Natural killer cell (primary cell): ENCODE measurements around the gene ZSWIM4. TPM values are rescaled to one million over a fixed set of nuclear protein-coding genes. Genes with fewer than 3 reads are reported as not detected.
"Not testable (repeated sequence)": the region's sequence is repeated elsewhere in the genome, so short reads cannot be mapped to it uniquely, and the experiment has no call there.

Experiments used
- ATAC-seq, 3 donors: fragments of 150-1000 bp in 2 of 3; fragments of 200-7000 bp in 1 of 3; cut with Tn5 transposase; 1 replicate in 1 of 3; 2 replicates in 2 of 3; pipeline ENCODE4 v1.10.0; 2021; ENCODE audit warnings: mild to moderate bottlenecking in 2 of 3, moderate library complexity in 2 of 3
- DNase-seq, 2 donors: peaks; one replicate each; pipeline versions ENCODE4 v3.0.0 to v3.0.0-alpha.2; 2013 to 2021; ENCODE audit warnings: mixed read lengths in 1 of 2
- H3K27ac ChIP-seq: one replicate; pipeline ENCODE4 v1.5.1; 2013; ENCODE audit warnings: mild to moderate bottlenecking, low read length
- H3K27me3 ChIP-seq: one replicate; pipeline ENCODE4 v1.6.1; 2013; ENCODE audit warnings: low read length; ENCODE audit not compliant: control insufficient read depth, insufficient read depth
- H3K36me3 ChIP-seq: one replicate; pipeline ENCODE4 v1.6.1; 2013; ENCODE audit warnings: low read length; ENCODE audit not compliant: control insufficient read depth, insufficient read depth
- H3K4me1 ChIP-seq: one replicate; pipeline ENCODE4 v1.6.1; 2013; ENCODE audit warnings: low read length; ENCODE audit not compliant: control insufficient read depth, insufficient read depth
- H3K4me3 ChIP-seq: one replicate; pipeline ENCODE4 v1.5.1; 2013; ENCODE audit warnings: low read length
- H3K9me3 ChIP-seq: one replicate; pipeline ENCODE4 v1.6.1; 2013; ENCODE audit warnings: low read length; ENCODE audit not compliant: control insufficient read depth, insufficient read depth
- H3K27ac Mint-ChIP-seq, 2 donors: one replicate each; pipeline ENCODE4 v1.8.0; 2022; ENCODE audit warnings: mild to moderate bottlenecking in 2 of 2, mixed read lengths in 2 of 2, moderate library complexity in 1 of 2
- H3K27me3 Mint-ChIP-seq, 2 donors: one replicate each; pipeline ENCODE4 v1.8.0; 2022; ENCODE audit warnings: low read depth in 2 of 2, mixed read lengths in 2 of 2
- H3K36me3 Mint-ChIP-seq: one replicate; pipeline ENCODE4 v1.8.0; 2022; ENCODE audit warnings: mixed read lengths
- H3K4me1 Mint-ChIP-seq, 2 donors: one replicate each; pipeline ENCODE4 v1.8.0; 2022; ENCODE audit warnings: mixed read lengths in 2 of 2
- H3K4me3 Mint-ChIP-seq: one replicate; pipeline ENCODE4 v1.8.0; 2022; ENCODE audit warnings: mild to moderate bottlenecking, moderate library complexity, mixed read lengths
- H3K9me3 Mint-ChIP-seq, 2 donors: one replicate each; pipeline ENCODE4 v1.8.0; 2022; ENCODE audit warnings: mixed read lengths in 2 of 2
- WGBS: methylation state at CpG from one replicate; pipeline ENCODE4 v1.1.7; 2013; ENCODE audit warnings: missing lambda C conversion rate; ENCODE audit not compliant: insufficient coverage; 5-methylcytosine and 5-hydroxymethylcytosine counted together
- intact Hi-C: fragments of 100-400 bp; cut with micrococcal nuclease; formaldehyde crosslinking; loops from one replicate; pipeline ENCODE4 v1.14.2; 2022
- total RNA-seq, 4 donors: library from RNA; stranded (reverse); fragments of 120-200 nt in 1 of 4; gene quantifications; one replicate each; pipeline versions ENCODE4 v1.2.3 to v1.2.4, GENCODE V29; 2013 to 2022
- TF ChIP-seq, protein P1 (sequence below): fragments of 200-600 bp; IDR thresholded peaks from one replicate; pipeline ENCODE4 v1.8.0; 2022; ENCODE audit warnings: antibody characterized with exemption

The ZSWIM4 gene
- total RNA-seq, 3 donors from 2014 or later (not counting 1 experiment from before 2014, with no cell fraction given) = 5.8 to 5.9 (median 5.9) TPM

DNA sequence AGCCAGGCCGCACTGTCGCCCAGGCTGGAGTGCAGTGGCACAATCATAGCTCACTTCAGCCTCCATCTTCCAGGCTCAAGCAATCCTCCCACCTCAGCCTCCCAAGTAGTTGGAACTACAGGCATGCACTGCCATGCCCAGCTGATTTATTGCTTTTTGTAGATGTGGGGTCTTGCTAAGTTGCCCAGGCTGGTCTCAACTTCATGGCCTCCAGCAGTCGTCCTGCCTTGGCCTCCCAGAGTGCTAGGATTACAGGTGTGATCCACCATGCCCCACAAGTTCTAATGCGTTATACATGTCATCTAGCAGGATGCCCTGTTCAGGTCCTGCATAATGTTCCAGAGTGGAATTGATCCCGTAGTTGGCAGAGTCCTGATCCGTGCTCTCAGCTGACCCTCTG, 16.4 kb upstream of the ZSWIM4 start:
- 90% methylated on average over 6 of the region's 6 CpGs for WGBS
- H3K4me3 Mint-ChIP-seq = no peak overlapping the region
- H3K27ac Mint-ChIP-seq = no peak overlapping the region
- no peak overlapping the region for H3K27ac ChIP-seq
- no peaks in the 10 kb centered on the region for H3K9me3 ChIP-seq
- H3K36me3 ChIP-seq = peaks cover 17% of the 10 kb centered on the region
- peaks cover 19 to 28% of the 10 kb centered on the region in 2 donors for H3K4me1 Mint-ChIP-seq
- ATAC-seq (no peak), DNase-seq (no peak)
- no peak overlapping the region for H3K4me3 ChIP-seq
- no peaks in the 10 kb centered on the region for H3K27me3 ChIP-seq
- H3K4me1 ChIP-seq = peaks cover 14% of the 10 kb centered on the region
- no peaks in the 10 kb centered on the region for H3K9me3 Mint-ChIP-seq
- H3K36me3 Mint-ChIP-seq = no peaks in the 10 kb centered on the region
- TF ChIP-seq, protein P1, sequence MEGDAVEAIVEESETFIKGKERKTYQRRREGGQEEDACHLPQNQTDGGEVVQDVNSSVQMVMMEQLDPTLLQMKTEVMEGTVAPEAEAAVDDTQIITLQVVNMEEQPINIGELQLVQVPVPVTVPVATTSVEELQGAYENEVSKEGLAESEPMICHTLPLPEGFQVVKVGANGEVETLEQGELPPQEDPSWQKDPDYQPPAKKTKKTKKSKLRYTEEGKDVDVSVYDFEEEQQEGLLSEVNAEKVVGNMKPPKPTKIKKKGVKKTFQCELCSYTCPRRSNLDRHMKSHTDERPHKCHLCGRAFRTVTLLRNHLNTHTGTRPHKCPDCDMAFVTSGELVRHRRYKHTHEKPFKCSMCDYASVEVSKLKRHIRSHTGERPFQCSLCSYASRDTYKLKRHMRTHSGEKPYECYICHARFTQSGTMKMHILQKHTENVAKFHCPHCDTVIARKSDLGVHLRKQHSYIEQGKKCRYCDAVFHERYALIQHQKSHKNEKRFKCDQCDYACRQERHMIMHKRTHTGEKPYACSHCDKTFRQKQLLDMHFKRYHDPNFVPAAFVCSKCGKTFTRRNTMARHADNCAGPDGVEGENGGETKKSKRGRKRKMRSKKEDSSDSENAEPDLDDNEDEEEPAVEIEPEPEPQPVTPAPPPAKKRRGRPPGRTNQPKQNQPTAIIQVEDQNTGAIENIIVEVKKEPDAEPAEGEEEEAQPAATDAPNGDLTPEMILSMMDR = no peak
- no peaks in the 10 kb centered on the region for H3K27me3 Mint-ChIP-seq
- intact Hi-C loops = no loop called here

DNA sequence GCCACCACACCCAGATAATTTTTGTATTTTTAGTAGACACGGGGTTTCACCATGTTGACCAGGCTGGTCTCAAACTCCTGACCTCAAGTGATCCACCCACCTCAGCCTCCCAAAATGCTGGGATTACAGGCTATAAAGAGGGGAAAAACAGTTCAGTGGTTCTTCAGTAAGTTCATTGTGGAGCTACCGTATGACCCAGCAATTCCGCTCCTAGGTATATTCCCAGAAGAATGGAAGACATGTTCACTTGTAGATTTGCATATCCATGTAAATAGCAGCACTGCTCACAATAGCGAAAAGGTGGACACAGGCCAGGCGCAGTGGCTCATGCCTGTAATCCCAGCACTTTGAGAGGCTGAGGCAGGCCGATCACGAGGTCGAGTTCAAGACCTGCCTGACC, 15.4 kb upstream of the ZSWIM4 start:
- H3K27me3 ChIP-seq, DNase-seq, H3K27me3 Mint-ChIP-seq, H3K9me3 Mint-ChIP-seq, ATAC-seq, H3K27ac ChIP-seq, H3K27ac Mint-ChIP-seq, H3K4me3 Mint-ChIP-seq, intact Hi-C loops, H3K36me3 Mint-ChIP-seq, H3K9me3 ChIP-seq, H3K4me3 ChIP-seq: not testable (repeated sequence)
- H3K4me1 ChIP-seq = peaks cover 19% of the 10 kb centered on the region
- H3K4me1 Mint-ChIP-seq = peaks cover 13 to 22% of the 10 kb centered on the region in 2 donors
- 96% methylated on average over 8 of the region's 8 CpGs for whole genome bisulfite sequencing
- peaks cover 17% of the 10 kb centered on the region for H3K36me3 ChIP-seq

DNA sequence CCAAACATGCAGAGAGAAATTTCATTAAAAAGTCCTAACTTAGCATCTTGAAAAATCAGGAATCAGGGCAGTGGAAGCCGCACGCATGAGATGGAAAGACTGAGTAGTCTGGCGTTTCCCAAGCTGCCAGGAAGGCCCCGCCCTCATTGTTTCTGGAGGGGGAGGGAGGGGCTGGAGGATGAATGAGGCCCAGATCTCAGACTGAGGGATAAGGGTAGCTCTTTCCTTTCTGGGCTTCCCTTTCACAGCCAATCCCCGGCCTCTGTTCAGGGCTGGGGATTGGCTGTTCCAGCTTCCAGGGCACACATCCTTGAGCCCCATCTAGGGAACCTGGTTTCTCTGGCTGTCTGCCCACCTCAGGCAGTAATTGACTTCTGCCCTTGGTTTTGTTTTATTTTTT, 13.7 kb upstream of the ZSWIM4 start:
- no peak overlapping the region for H3K27ac ChIP-seq
- TF ChIP-seq, protein P1 = no peak
- H3K4me3 Mint-ChIP-seq = no peak overlapping the region
- 45% methylated on average over 5 of the region's 5 CpGs for WGBS
- ATAC-seq (no peak), DNase-seq (no peak)
- H3K4me3 ChIP-seq = no peak overlapping the region
- intact Hi-C loops = no loop called here
- no peaks in the 10 kb centered on the region for H3K27me3 Mint-ChIP-seq
- no peaks in the 10 kb centered on the region for H3K9me3 ChIP-seq
- peaks cover 17% of the 10 kb centered on the region for H3K36me3 ChIP-seq
- no peaks in the 10 kb centered on the region for H3K9me3 Mint-ChIP-seq
- H3K27me3 ChIP-seq = no peaks in the 10 kb centered on the region
- H3K27ac Mint-ChIP-seq = no peak overlapping the region
- peaks cover 13% of the 10 kb centered on the region for H3K4me1 ChIP-seq
- H3K4me1 Mint-ChIP-seq = peaks cover 12 to 13% of the 10 kb centered on the region in 2 donors
- no peaks in the 10 kb centered on the region for H3K36me3 Mint-ChIP-seq

DNA sequence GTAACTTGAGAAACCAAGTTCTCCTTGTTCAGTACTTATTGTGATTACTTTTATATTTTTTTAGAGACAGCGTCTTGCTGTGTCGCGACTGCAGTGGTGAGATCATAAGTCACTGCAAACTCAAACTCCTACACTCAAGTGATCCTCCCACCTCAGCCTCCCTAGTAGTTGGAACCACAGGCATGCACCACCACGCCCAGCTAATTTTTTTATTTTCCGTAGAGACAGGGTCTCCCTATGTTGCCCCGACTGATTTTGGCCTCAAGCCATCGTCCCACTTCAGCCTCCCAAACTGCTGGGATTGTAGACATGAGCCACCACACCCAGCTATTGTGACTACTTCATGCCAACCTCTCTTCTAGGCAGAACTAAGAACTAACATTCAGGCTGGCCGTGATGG, 12.7 kb upstream of the ZSWIM4 start:
- WGBS = 93% methylated on average over 8 of the region's 8 CpGs
- Mint-ChIP-seq H3K4me3 (no peak overlapping the region), H3K36me3 (no peaks in the 10 kb centered on the region), H3K4me1 (peaks cover 10 to 12% of the 10 kb centered on the region in 2 donors), H3K27ac (no peak overlapping the region), H3K9me3 (no peaks in the 10 kb centered on the region), H3K27me3 (no peaks in the 10 kb centered on the region)
- H3K27ac ChIP-seq = no peak overlapping the region
- TF ChIP-seq, protein P1 = no peak
- H3K27me3 ChIP-seq = no peaks in the 10 kb centered on the region
- no peak for ATAC-seq
- H3K36me3 ChIP-seq = peaks cover 17% of the 10 kb centered on the region
- H3K4me1 ChIP-seq = peaks cover 21% of the 10 kb centered on the region
- H3K4me3 ChIP-seq = no peak overlapping the region
- intact Hi-C loops = no loop called here
- no peak for DNase-seq
- no peaks in the 10 kb centered on the region for H3K9me3 ChIP-seq
